ENCODE measurements around the gene RNF123.

RNF123 gene

DNA sequence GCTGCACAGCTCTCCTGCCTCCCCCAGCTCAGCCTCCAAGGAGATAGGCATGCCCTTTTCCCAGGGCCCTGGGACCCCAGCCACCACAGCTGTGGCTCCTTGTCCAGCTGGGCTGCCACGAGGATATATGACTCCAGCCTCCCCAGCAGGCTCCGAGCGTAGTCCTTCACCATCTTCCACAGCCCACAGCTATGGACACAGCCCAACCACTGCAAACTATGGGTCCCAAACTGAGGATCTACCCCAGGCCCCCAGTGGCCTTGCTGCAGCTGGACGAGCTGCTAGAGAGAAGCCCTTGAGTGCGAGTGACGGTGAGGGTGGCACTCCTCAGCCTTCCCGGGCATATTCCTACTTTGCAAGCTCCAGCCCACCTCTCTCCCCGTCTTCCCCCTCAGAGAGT is 35.7 kb upstream of the RNF123 start:
- H3K27ac ChIP-seq, result no peak overlapping the region
- TF ChIP-seq CTCF (IDR thresholded peaks at IDR 0.05) (no peak), ZFX (IDR thresholded peaks at IDR 0.05; ENCODE audit: borderline replicate concordance) (no peak)

- no peak for TF ChIP-seq ZFX (IDR thresholded peaks at IDR 0.05; ENCODE audit: borderline replicate concordance)
- no peak for TF ChIP-seq CTCF (IDR thresholded peaks at IDR 0.05)
Measured at GRCh38 chr3:49654176-49654825, 35.1 kb upstream of the RNF123 start.

GRCh38 chr3:49654955-49655556 is 34.3 kb upstream of the RNF123 start:
- no peak overlapping the region for H3K27ac ChIP-seq
- TF ChIP-seq CTCF (IDR thresholded peaks at IDR 0.05) (no peak), ZFX (IDR thresholded peaks at IDR 0.05; ENCODE audit: borderline replicate concordance) (no peak)

More at GRCh38 chr3:49654176-49654825, 35.1 kb upstream of the RNF123 start:
- H3K27ac ChIP-seq, result no peak overlapping the region

- no peak for TF ChIP-seq ZFX (IDR thresholded peaks at IDR 0.05; ENCODE audit: borderline replicate concordance)
- no peak overlapping the region for H3K27ac ChIP-seq
Measured at GRCh38 chr3:49655731-49656285, 33.5 kb upstream of the RNF123 start.

- TF ChIP-seq ZFX (IDR thresholded peaks at IDR 0.05; ENCODE audit: borderline replicate concordance) (no peak), CTCF (IDR thresholded peaks at IDR 0.05) (no peak)
- H3K27ac ChIP-seq, result no peak overlapping the region
Measured at GRCh38 chr3:49656541-49657112, 32.7 kb upstream of the RNF123 start.

DNA sequence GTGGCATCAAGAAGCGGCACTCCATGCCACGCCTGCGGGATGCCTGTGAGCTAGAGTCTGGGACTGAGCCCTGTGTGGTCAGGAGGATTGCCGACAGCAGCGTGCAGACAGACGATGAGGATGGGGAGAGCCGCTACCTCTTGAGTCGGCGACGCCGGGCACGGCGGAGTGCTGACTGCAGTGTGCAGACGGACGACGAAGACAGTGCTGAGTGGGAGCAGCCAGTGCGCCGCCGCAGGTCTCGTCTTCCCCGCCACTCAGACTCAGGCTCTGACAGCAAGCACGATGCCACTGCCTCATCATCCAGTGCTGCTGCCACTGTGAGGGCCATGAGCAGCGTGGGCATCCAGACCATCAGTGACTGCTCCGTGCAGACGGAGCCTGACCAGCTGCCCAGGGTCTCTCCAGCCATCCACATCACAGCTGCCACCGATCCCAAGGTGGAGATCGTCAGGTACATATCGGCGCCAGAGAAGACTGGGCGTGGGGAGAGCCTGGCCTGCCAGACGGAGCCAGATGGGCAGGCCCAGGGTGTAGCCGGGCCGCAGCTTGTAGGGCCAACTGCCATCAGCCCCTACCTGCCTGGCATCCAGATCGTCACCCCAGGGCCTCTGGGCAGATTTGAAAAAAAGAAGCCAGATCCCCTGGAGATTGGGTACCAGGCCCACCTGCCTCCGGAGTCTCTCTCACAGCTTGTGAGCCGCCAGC is 32.0 kb upstream of the RNF123 start:
- no peak for TF ChIP-seq CTCF (IDR thresholded peaks at IDR 0.05)
- no peak overlapping the region for H3K27ac ChIP-seq

DNA sequence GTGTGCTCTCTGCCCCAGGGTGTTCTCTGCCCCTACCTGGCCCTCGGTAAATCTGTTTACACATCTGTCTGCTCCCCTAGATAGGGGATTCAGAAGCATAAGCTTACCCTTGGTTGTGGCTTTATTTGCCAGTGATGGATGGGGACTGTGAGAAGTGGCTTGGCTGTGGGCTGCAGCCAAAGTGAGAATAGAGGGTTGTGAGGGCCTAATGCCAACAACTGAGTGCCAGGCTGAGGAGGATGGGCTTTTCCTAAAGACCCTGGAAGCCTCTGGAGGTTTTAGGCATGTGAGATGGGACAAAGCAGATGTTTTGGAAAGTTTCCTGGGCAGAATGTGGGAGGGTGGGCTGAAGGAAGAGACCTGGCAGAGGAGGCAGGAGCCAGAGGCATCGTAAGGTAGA is 30.6 kb upstream of the RNF123 start:
- no peak overlapping the region for H3K27ac ChIP-seq
- no peak for TF ChIP-seq ZFX (IDR thresholded peaks at IDR 0.05; ENCODE audit: borderline replicate concordance)
- no peak for TF ChIP-seq CTCF (IDR thresholded peaks at IDR 0.05)

Measured in 22Rv1 (cell line).